HG02623 (cell line): ENCODE measurements around the gene GFM1.
"Not testable (repeated sequence)": the region's sequence is repeated elsewhere in the genome, so short reads cannot be mapped to it uniquely, and the experiment has no call there.

Source experiments
- ATAC-seq: cut with Tn5 transposase; IDR thresholded peaks from one replicate; pipeline ENCODE4 v1.9.1; 2021; ENCODE audit warnings: moderate library complexity; ENCODE audit not compliant: unreplicated experiment

Gene GFM1

DNA sequence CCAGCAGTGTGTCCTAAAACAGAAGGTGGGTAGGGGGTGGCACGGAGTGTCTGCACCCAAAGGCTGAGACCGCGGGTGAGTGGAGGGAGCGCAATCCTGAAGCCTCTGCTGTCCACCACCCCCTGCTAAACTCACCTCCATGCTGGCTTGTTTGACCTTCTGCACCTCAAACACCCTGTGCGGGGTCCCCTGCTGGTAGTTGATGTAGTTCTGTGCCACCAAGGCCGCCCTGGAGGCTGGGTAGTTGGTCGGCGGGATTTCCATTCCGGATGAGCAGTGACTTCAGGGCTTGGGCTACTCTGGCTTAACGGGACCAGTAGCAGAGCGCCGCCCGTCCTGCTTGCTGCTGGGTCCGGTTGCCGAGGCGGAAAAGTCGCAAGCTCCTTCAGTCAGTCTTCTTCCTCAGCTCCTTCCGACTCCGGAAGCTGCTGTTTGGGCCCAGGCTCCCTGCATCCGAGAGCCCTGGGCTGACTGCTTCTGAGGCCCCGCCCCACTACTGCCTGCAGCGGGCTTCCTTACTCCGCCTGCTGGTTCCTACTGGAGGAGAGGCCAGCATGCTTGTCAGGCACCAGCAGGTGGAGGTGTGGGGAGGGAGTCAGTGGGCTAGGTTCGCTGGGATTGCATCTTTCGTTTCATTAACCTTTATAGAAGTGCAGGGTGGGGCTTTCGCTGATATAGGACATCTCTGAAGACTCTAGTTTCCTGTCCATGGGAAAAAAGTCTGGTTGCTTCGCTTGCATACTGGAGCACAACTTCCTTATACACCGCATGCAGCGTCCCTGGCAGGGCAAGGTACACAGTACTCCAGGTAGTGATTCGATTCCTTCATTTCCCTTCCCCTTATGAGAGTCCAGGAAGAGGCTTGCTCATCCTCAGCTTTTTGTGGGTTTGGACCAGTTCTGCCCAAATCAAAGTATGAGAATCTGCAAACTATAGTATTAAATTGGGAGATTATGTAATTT is 28.2 kb downstream of the GFM1 start, which contains the start of gene LXN:
LXN (minus strand) TSS at position 434 of the 962 bp plus-strand sequence; CDS start at position 264, 170 bp downstream.
- ATAC-seq = peak; percentile 99

DNA sequence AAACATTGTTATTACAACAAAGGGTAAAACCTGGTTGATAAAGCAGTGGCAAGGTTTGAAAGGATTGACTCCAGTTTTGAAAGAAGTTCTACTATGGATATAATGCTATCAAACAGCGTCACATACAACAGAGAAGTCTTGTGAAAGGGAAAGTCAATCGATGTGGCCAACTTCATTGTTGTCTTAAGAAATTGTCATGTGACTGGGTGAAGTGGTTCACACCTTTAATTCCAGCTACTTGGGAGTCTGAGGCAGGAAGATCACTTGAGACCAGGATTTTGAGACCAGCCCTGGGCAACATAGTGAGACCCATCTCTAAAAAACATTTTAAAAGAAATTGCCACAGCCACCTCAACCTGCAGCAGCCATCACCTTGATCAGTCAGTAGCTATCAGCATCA is 34.4 kb downstream of the GFM1 start:
- no peak for ATAC-seq

DNA sequence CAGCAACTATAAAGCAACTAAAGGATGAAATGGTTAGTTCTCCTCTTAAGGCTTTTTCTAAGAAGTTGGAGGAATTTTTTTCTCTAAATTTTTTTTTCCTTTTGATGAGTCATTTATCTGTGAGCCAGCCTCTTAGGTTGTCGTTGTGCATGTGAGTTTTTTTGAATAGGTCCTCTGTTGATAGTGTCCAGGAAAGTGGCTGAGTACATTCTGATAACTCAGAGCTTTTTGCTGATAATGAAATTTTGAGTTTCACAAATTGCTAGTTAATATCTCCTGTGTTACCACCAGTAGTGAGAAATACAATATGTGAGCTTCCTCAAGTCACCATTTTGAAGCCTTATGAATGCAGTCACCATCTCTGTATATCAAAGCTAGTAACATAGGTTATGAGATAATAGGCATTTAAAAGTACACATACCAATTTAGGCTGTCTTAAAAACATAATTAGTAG is 35.2 kb downstream of the GFM1 start:
- no peak for ATAC-seq

DNA sequence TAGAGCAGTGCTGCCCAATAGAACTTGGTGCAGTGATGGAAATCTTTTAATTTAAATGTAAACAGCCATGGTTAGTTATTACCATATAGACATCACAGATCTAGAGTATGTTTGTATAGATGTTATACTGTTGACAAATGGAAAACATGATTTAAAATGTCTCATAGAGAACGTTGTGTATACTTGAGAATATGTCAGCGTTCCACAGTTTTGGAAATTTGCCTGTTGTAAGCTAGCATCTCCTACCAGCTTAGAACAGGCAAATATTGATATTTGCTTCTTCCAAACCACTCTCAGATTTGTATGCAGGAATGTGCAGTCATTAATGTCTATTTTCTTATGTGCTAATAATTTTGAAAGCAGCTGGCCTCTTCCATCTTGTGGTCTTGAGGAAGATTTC is 36.5 kb downstream of the GFM1 start:
- ATAC-seq = no peak

DNA sequence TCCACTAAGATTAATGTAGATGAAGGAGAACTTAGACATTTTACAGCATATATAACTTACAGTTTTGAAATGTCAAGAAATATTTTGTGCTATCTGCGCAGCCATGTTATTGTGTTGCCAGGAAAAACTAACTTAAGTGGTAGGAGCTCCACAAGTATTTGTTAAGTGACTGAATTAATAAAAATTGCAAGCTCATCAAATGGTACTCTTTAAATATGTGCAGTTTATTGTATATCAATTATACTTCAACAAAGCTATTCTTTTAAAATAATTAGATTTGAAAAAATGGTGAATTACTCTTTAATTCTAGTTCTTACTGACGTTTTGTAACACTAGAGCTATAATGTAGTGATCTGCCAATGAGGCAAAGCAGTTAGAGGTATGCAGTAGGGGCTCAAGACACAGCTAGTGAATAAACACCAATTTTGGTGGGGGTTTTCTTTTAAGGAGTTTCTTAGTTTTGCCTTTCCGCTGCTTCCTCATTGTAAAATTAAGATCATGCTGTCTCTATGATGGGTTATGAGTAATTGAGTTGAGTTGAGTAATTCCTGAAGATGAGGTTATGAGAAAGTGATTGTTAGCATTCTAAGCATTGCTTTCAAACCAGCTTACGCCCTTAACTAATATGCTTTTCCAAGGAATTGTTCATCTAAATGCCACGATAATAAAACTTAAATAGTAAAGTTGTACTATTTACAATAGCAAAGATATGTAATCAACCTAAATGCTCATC is 39.1 kb downstream of the GFM1 start:
- ATAC-seq = no peak

DNA sequence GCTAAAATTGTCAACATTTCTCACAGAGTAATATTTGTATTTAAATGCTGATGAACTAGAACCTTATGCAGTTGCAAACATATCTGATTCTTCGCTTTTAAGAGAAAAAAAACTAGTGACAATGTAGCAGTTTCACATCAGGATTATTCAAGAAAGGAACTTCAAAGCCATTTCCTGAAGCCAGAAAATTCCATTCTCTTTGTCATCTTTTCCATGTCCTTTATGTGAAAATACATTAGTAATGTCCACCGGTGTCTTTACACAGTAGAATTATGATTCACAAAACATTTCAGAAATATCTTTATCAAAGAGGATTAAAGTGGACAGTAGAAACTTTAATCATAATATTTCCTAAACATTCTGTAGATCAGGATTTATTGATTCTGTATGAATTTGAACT is 40.8 kb downstream of the GFM1 start:
- no peak for ATAC-seq

DNA sequence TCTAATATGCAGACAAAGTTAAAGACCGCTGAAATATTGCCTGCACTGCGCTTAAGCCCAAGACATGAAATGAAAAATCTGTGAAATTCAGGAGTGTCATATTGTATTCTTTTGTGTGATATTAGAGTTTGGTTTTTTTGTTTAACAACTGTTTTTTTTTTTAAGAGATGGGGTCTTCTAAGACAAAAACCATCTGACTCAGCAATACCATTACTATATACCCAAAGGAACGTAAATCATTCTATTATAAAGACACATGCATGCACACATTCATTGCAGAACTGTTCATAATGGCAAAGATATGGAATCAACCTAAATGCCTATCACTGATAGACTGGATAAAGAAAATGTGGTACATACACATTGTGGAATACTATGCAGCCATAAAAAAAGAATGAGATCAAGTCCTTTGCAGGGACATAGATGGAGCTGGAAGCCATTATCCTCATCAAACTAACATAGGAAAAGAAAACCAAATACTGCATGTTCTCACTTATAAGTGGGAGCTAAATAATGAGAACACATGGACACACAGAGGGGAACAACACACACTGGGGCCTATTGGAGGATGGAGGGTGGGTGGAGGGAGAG is 49.6 kb downstream of the GFM1 start:
- ATAC-seq = not testable (repeated sequence)

DNA sequence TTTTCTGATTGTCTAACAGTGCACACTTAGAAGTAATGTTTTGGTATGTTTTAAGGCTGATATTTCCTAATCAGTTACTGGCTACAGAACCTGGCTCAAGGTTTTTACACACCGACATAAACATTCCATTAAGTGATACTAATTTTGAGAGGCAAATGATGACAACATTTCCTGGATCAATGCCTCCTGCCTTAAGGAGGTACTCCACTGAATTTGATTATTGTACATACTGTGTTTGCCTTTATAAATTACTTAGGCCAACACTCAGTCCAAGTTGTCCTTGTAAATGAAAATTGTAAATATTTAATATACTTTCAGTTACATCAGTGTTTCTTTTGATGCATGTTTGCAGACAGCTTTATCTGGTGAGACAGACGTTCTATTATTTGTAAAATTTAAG is 52.3 kb downstream of the GFM1 start:
- ATAC-seq = no peak

DNA sequence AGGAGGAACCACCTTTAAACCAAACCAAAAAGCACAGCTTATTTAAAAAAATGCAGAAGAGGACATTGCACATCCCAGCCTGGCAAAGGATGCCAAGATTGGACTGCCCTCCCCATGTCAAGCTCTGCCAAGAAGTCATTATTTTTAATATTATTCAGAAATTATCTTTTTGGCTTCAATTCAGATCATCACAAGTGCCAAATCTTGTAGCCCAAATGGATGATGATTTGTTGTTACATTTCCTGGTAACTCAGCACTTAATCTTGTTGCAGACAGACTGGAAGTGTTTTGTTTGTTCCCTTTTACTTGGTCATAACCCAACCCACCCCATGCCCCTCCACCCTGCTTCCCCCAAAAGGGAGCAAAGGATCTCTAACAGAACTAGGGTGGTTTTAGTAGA is 56.2 kb downstream of the GFM1 start:
- no peak for ATAC-seq

DNA sequence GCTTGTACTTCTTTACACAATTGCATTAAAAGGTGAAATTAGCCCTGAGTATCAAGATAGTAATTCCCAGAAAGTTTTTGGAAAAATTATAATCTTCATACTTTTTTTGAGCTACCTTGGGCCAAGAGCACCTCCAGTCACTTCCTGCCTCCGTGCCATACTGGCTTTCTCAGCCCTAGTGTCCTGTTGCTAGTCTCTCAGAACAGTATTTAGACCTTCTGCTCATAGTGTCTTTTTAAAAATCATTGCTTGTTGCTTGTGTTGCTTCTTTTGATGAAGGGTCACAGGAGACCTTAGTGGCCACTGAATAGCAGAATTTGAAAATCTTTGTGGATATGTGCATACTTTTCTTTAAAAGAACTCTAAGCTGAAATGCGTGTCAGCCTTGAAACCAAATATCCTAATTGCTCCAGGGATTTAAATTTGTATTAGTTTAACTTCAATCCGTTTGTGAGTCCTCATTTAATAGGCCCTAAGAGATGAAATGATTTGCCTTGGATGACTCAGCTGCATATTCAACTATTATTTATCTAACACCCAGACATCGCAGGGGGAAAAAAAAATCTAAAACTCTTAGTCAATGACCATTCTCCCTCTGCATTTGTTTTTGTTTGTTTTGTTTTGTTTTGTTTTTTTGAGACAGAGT is 57.2 kb downstream of the GFM1 start:
- no peak for ATAC-seq

DNA sequence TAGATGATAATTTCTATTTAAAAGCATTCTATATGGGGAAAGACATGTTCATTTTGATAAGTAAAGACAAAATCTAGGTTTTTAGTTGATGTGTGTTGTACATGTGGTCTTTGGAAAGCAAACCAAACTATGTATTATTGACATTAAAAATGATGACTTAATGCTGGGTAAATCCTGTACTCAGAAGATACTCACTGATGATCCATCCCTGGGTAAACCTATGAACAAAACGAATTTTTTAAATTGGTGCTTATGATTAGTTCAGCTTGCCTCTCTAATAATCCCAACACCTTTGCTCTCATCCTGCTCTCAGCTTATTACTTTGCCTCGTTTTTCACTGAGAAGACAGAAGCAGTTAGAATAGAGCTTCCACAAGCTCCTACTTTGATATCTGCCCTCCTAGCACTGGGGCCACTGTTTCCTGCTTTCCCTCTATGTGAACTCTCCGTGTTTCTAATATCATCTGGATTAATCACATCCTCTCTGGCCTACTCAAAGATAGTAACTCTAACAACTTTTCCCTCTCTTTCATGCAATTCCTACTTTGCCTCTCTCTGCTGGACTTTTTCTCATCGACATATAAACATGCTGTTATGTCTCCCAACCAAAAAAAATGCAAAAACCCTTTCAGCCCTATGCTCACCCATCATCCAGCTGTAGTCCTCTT is 58.6 kb downstream of the GFM1 start:
- no peak for ATAC-seq

DNA sequence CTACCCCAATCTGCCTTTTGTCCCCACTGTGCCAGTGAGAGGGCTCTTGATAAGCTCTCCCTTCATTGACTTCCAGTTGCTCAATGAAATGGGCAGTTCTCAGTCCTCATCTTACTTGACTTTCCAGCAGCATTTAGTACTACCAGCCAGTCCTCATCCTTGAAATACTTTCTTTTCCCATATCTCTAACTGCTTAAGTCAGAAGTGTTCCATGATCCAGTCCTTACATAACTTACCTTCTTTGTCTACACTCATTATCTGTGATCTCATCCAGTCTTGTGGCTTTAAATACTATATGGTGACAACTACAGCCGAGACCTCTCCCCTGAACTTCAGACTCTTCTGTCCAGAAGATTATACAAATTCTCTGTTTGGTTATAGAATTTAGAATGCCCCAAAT is 59.2 kb downstream of the GFM1 start:
- no peak for ATAC-seq

DNA sequence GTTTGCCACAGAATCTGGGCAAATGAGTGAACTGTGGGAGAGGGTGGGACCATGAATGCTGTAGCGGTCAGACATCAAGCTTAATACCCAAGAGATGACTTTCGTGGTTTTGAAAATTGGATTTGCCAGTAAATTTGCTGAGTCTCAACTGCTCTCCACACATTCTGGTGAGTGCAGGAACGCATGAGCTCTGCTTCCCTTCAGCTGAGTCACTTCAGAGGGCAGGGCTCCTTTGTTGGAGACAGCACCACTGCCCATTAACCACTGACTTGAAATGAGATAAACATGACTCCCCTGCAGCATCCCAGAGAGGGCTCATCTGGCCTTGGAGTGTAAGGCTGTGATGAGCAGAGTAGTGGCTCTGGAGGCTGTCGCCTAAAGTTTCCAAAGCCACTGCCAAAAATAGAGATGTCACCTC is 65.3 kb downstream of the GFM1 start:
- no peak for ATAC-seq

DNA sequence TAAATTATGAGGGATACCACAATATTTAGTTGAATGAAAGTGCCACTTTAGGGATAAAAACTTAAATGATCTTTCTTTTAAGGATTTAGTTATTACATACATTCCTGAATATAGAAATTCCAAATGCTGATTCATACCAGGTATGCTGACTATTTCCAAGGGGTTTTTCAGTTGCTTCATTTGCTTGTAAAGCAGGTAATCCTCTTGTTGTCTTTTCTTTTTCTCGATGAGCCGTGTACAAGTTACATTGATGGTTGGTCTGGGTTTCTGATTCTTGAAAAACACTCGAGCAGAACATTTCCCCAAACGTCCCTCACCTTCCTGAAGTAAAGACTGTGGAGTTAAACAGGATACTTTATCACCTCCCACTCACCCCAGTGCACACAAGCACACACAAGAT is 66.3 kb downstream of the GFM1 start:
- no peak for ATAC-seq

DNA sequence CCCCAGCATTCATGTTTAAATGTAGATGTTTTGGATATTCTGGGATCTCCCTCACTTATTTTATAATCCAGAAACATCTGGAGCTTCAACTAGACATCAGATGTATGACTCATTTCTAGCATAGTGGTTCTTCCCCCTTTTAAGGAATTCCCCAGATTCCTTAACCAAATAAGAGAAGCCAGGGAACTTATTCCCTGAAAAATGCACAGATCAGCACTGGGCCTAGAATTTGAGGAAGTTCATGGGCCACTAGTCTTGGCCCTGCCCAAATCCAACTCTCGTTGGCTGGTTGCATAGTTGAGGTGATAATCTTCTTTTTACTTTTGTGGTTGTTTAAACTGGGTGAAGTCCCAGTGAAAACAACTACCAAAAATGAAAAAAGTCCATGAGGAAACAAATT is 67.6 kb downstream of the GFM1 start:
- ATAC-seq = no peak

DNA sequence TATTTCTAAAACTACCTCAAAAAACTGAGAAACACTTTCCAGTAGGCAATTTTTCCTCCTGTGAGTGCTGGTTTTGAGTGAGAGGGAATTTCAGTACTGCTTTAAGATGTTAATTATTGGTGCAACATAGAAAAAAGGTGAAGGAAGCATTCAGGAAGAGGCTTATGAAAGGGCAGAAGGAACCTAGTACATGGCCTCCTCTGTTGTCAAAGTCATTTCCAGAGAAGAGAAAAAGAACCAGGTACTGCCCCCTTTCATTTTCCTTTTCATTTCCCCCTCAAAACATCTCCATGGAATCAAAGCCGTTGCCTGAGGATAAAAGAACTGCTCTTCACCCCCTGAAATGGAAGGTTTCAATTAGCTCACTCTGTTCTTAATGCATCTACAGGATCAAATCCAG is 68.1 kb downstream of the GFM1 start:
- ATAC-seq = no peak

DNA sequence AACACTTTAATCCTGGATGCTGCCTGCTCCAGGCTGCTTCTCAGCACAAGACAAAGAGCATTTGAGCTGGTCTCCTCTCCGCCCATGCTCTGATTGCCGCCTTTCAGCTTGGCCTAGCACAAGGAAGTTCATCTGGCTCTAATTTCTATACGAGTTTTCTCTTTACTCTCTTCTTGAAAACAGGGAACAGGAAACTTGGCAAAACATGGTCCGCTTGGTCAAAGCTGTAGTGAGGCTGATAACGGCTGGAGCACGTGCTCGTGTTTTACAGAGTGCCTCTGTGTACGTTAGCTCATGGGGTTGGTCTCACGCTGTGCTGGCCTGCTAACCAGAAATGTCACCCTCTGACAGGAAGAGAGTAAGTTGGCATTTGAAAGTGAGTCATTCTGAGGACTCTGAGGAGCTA is 68.8 kb downstream of the GFM1 start:
- no peak for ATAC-seq

DNA sequence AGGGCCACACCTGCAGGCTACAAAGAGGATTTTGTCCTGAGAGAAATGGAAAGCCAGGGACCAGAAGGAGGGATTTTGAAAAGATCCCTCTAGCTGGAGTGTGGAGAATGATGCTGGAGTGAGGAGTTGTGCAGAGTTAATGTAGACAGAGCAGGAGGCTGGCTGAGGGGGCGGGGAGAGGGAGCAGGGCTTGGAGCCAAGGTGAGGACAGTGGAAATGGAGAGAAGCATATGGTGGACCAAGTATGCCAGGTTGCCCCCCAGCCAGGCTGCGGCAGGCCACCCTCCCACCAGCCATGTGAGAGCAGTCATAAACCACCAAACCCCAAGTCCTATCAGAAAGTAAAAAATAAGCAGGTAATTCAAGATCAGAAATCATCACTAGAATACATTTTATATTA is 73.2 kb downstream of the GFM1 start:
- ATAC-seq = no peak

DNA sequence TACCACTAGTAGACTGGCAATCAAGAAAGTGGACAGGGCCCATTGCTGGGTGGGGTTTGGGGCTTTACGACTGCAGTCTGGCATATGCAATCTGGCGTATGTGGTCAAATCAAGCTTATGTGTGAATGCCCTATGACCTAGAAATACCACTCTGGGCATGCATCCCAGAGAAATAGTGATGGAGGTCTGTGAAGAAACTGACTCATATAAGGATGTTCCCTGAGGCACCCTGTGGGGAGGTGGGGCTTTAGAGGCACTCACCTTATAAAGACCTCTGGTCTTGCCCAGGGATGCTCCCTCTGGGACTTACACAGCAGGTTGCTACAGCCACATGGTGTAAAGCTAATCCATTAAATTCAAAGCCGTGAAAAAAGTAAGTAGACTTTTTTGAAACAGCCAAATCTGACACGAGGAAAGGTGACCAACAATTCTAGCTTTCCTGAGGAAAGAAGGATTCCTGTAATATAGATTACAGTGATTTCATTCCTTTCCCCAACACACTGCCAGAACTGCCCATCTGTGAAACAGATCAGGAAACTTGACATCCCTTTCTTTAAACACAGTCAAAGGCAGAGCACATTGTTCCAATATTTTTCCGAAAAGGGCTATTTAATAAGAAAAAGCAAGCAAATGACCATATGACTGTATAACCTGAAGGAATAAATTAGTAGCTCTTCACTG is 74.3 kb downstream of the GFM1 start:
- ATAC-seq = no peak

DNA sequence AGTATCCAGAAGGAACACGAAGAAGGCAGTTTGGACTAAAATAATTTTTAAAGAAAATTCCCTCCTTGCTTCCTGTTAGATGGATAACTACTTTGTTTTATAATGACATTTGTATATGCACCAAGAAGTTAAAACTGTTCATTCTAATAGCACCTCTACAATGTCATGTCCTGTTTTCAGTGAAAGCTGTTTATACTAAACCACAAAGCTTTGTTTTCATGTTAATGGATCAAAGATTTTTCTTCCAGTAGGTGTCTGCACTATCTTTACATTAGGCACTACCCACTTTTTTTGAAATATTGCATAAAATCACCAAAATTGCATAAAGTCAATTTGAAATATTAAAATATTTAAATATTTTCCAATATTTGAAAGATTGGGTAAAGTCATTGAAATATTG is 77.8 kb downstream of the GFM1 start:
- no peak for ATAC-seq
